LoVo (cell line): ENCODE data around the gene TRAPPC3.
A peak's percentile ranks its signal among the peaks of the same experiment; 100 is the strongest.

Experiments used
- DNase-seq: peaks from one replicate; pipeline ENCODE4 v3.0.0-alpha.2; 2016; ENCODE audit warnings: low spot score

TRAPPC3 gene

GRCh38 chr1:36125129-36125991 is 23.9 kb downstream of the TRAPPC3 start, which contains the start of gene COL8A2:
Gene COL8A2 (minus strand): TSS chr1:36125222. CDS start chr1:36100242, 24,980 bp downstream.
- DNase-seq = no peak

GRCh38 chr1:36124404-36125128 is 24.7 kb downstream of the TRAPPC3 start:
- DNase-seq = no peak

- no peak for DNase-seq
Measured at GRCh38 chr1:36123356-36123755, 25.9 kb downstream of the TRAPPC3 start.

GRCh38 chr1:36122062-36123030 is 26.9 kb downstream of the TRAPPC3 start:
- DNase-seq = no peak

- DNase-seq = no peak
Measured at GRCh38 chr1:36119456-36119855, 29.8 kb downstream of the TRAPPC3 start.

- no peak for DNase-seq
Measured at GRCh38 chr1:36118447-36119204, 30.7 kb downstream of the TRAPPC3 start.

GRCh38 chr1:36116901-36117300 is 32.4 kb downstream of the TRAPPC3 start:
- DNase-seq = no peak

- DNase-seq = no peak
Measured at GRCh38 chr1:36115931-36116330, 33.4 kb downstream of the TRAPPC3 start.

- no peak for DNase-seq
Measured at GRCh38 chr1:36115200-36115669, 34.1 kb downstream of the TRAPPC3 start.

GRCh38 chr1:36114371-36114770 is 34.9 kb downstream of the TRAPPC3 start:
- DNase-seq = no peak

GRCh38 chr1:36112823-36113222 is 36.5 kb downstream of the TRAPPC3 start:
- no peak for DNase-seq

GRCh38 chr1:36111151-36111550 is 38.1 kb downstream of the TRAPPC3 start:
- no peak for DNase-seq

- no peak for DNase-seq
Measured at GRCh38 chr1:36109041-36109679, 40.1 kb downstream of the TRAPPC3 start.

GRCh38 chr1:36108314-36108713 is 41.0 kb downstream of the TRAPPC3 start:
- DNase-seq = no peak

GRCh38 chr1:36107394-36107793 is 41.9 kb downstream of the TRAPPC3 start:
- DNase-seq = no peak

- DNase-seq = no peak
Measured at GRCh38 chr1:36106269-36106668, 43.0 kb downstream of the TRAPPC3 start.

- no peak for DNase-seq
Measured at GRCh38 chr1:36101546-36101945, 47.7 kb downstream of the TRAPPC3 start.

- no peak for DNase-seq
Measured at GRCh38 chr1:36100376-36100775, 48.9 kb downstream of the TRAPPC3 start.

- DNase-seq = peak; percentile 56
Measured at GRCh38 chr1:36099681-36100341, 49.5 kb downstream of the TRAPPC3 start.
